ENCODE data around the gene LRP8.
A peak's percentile ranks its signal among the peaks of the same experiment; 100 is the strongest.

LRP8 gene

GRCh38 chr1:53339736-53340635, 12.1 kb upstream of the LRP8 start:
- no peak for DNase-seq

DNA sequence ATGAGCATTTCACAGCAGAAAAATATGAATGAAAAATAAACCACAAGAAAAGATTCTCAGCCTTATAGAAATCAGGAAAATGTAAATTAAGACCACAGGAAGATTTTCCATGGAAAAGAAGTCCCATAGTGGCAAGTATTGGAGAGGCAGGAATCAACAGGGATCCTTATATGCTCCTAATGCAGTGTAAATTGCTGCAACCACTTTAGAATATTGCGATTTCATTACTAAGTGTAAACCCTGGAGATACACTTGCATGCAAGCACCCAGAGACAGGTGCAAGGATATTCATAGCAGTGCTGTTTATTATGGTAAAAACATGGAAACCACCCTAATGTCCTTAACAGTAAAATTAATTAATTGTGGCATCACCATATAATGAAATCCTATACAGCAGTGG, 10.6 kb upstream of the LRP8 start:
- no peak for DNase-seq

GRCh38 chr1:53337499-53337898, 9.6 kb upstream of the LRP8 start:
- no peak for DNase-seq

DNA sequence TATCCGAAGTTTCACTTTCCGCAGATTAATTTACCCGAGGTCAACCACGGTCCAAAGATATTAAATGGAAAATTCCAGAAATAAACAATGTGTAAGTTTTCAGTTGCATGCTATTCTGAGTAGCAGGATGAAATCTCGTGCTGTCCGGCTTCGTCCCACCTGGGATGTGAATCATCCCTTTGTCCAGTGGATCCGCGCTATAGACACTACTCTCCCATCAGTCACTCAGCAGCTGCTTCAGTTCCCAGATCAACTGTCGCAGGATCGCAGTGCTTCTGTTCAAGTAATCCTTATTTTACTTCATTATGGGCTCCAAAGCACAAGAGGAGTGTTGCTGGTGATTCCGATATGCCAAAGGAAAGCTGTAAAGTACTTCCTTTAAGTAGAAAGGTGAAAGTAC, 8.3 kb upstream of the LRP8 start:
- no peak for DNase-seq

GRCh38 chr1:53335661-53336060, 7.8 kb upstream of the LRP8 start:
- DNase-seq, result no peak

GRCh38 chr1:53334781-53335180, 6.9 kb upstream of the LRP8 start:
- no peak for DNase-seq

GRCh38 chr1:53334312-53334711, 6.4 kb upstream of the LRP8 start:
- no peak for DNase-seq

GRCh38 chr1:53332833-53333232, 5.0 kb upstream of the LRP8 start:
- no peak for DNase-seq

- DNase-seq, result no peak
Observed at GRCh38 chr1:53332186-53332564, 4.3 kb upstream of the LRP8 start.

GRCh38 chr1:53331446-53332185, 3.7 kb upstream of the LRP8 start:
- no peak for DNase-seq

DNA sequence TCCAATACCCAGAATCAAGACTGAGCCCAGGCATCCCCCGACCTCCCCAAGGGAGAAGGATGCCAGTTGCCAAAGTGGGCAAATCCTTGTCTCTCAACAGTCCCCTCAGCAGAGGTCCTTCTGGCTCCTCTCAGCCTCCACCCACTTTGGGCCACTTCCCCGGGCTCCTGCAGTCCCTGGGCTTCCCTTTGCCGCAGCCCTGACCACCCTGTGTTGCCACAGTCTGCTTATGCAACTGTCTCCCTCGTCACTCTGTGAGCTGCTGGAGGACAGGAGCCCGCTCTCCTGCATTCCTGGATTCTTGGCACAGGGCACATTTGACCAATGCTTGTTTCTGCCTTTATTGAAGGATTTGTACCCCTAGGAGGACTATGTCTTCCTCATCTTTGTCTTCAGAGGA, 2.9 kb upstream of the LRP8 start:
- no peak for DNase-seq

DNA sequence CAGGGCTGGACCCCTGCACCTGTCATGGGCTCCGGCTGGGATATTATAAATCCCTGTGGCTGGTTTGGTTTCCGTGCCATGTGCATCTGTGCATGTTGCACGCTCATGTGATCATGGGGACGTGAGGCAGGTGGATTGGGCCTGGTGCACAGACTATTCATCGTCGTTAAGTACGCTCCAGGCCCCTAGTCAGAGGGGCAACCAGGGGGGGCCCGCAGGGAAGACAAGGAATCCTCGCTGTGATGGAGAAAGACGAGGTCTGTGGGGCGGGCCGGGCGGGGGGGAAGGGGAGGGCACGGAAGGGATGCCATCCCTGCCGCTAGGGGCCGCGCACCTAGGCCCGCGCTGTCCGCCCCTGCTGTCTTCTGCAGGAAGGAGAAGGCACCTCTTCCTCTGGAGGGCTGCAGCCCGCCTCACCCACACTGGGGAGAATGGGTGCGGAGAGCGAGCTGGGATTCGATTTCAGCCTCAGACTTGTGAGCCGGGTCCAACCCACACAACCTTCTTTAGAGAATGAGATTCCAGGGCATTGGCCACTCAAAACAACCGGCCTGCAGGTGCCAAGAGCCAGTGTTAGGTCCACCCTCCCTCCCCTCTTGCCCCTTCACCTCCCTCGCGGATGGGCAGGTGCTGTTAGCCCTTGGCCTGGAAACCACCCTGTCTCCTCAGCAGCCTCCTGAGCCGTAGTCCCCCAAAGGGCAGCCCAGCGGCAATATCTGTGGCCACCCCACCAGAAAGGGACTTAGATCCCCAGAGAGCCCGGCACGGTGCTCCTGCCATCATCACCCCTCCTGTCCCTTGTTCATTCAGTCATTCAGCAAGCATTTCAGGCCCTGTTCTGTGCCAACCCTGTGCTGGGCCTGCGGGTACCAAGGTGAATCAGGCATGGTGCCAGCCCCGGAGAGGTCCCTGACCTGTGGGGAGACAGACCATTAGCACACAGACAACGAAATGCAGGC, 950 bp upstream of the LRP8 start:
- no peak for DNase-seq

DNA sequence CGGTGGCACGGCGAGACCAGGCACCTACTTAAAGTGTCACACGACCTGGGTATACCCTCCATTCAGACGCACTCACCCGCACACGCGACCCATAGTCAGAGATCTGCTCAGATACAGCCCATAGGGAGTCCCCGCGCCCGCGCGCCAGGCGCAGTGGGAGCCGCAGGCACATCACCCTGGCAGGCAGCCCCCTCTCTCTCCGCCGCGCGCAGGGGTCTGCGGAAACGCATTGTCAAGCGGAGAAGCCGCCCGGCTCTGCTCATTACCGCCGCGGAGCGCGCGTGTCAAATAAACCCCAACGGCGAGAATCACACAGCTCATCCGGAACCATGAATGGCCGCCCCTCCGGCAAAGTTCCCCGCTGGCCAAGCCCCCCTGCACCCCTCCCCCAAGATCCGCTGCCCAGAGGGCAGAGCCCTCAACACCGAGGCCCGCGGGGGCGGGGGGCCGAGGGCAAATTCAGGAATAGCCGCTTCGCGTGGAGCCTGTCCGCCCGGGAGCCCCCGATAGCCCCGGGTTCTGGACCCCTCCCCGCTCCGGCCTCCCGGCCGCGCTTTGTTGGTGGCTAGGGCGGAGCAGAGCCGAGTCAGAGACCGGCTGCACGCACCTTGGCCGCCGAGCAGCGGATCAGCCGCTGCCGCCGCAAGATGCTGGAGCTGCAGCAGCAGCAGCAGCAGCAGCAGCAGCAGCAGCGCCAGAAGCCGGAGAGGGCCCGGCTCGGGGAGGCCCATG, 522 bp downstream of the LRP8 start:
- no peak for DNase-seq

- no peak for DNase-seq
Observed at GRCh38 chr1:53326598-53327181, 1.2 kb downstream of the LRP8 start.

DNA sequence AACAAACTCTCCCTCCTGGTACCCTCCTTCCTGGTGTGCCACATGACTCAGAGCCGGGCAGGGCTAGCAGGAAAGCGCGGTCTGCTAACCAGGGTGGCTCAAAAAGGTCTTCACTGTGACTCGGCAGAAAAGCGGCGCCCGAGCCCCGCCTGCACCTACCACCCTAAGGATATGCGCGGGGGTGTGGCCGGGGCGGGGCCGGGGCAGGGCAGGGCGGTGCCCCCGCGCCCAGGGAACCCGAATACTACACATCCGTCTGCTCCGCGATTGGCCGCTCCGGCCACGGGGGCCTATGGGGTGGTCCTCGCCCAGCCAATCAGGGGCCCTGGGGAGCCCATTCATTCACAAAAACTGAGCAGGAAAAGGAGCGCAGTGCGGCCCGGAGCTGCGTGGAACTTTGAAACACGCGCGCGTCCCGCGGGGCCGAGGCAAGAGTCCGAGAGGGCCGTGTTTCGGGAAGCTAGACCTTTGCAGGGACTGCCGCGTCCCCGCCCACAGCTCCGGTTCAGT, 1.7 kb downstream of the LRP8 start:
- DNase-seq, result peak; percentile 90

DNA sequence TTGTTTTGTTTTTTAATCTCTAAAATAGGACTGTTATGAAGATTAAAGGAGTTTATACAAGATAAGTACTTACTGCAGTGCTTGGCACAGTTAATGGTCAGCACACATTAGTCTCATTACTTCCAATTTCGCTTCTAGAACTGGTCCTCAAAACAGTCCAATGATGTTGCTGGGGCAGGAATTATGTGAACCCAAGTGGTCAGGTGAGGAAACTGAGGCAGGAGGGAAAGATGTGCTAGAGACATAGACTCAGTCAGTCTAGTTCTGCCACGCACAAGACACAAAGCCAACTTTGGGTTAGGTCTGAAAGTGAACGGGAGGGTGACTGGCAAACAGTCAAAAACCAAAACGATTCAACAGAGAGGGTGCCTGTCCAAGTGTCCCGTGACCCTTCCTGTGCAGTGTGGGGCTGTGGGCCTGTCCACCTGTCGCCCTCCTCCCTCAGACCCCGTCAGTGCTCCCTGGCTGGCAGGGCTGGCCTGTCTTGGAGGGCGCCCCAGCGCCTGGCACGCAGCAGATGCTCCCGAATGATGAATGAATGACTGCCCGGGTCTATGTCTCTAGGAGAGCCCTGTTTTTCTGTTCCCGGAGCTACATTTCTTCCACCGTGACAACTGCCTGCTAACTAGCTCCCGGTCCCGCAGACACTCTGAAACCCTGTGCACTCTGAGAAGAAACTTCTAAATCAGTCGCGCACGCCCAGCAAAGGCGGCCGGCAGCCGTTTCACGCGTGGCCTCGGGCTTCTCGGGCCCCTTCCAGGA, 2.4 kb downstream of the LRP8 start:
- DNase-seq, result no peak

- no peak for DNase-seq
Observed at GRCh38 chr1:53324728-53325297, 3.1 kb downstream of the LRP8 start.

- DNase-seq, result no peak
Observed at GRCh38 chr1:53324321-53324720, 3.5 kb downstream of the LRP8 start.

- no peak for DNase-seq
Observed at GRCh38 chr1:53323316-53323715, 4.6 kb downstream of the LRP8 start.

- no peak for DNase-seq
Observed at GRCh38 chr1:53321776-53322602, 5.9 kb downstream of the LRP8 start.

All from kidney glomerular epithelial cell (primary cell).